Measurements from ENCODE around the gene ANKRD36B.
"Not testable (repeated sequence)": the region's sequence is repeated elsewhere in the genome, so short reads cannot be mapped to it uniquely, and the experiment has no call there.

The ANKRD36B gene

DNA sequence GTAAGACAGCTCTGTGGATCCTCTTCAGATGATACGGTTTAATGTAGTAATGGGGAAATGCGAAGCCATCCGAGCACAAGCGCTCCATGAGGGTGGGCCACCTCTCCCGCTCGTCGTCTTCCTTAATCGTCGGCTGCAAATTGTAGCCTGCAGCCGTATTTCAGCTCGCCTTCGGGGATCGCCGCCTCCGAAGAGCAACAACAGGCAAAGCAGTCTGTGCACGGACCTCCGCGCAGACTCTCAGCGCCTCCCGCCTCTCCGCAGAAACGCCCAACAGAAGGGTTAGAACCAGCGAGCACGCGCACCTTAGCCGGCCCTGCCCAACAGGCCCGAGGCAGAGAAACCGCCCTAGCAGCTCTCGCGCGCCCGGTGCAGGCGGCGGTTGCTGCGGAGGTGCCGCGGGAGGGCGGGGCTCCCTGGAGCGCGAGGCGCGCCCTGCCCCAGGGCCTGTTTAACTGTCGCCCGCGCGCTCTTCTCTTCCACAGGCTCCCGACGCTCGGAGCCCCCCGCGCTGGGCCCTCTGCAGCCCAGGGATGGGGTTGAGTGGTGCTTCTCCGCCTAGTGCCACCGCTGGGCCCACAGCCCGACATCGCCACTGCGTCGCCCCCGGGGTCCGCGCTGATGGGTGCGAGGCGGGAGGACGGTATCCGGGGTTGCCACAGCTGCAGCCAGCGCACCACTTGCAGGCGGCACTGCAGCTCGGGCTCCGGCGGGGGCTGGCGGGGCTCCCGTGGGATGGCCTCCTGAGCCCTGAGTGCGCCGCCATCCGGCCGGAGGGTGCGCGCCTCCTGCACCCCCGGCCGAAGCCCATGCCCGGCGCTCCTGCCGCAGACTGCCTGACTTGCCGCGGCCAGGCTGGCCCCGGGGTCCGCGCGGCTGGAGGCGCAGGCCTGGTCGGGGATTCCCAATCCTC lies at the start of gene ANKRD36B:
ANKRD36B (minus strand) TSS at position 280 of the 913 bp plus-strand sequence; CDS start at position 88, 192 bp downstream.
- DNase-seq (ENCODE audit: low spot score), result peak; percentile 79

DNA sequence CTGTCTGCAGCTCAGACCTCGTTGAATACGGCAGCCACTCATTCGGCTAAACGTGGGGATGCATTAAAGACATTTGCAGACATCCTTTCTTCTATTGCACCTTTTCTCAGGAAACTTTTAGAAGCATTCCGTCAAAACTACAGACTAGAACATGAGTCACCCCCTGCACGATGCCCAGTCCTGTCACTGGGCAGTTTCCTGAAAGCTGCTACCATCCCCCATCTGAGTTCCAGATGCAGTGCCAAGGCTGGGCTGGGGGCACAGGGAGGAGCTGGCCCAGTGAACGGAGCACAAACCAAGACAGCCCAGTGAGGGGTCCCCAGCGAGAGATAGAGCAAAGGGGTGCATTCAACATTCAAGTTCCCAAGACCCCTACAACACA lies 36.4 kb upstream of the ANKRD36B start:
- not testable (repeated sequence) for DNase-seq (ENCODE audit: low spot score)

DNA sequence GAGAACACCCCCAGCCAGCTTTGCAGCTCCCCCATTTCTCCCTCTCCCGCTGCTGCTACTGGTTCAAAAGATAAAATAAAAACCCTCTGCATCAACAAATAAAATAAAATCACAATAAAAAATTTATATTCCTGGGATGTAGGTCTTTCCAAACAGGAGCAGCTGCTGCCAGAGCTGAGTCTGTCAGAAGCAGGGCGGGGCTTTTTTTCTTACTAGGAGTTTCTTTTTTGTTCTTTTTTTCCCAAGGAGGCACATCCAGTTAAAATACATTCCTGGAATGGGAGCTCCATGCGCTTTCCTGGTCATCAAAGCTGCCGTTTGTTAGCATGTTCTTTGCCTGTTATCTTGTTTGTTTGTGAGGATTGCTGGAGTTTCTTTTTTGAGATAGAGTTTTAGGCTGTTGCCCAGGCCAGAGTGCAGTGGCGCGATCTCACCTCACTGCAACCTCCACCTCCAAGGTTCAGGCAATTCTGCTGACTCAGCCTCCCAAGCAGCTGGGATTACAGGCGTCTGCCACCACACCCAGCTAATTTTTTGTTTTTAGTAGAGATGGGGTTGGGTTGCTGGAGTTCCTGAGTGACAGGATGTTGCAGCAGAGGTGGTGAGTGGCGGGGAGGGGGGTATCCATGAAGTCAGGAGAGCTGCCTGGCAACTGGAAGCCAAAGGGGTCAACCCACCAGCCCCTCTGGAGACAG lies 35.8 kb upstream of the ANKRD36B start:
- DNase-seq (ENCODE audit: low spot score), result not testable (repeated sequence)

DNA sequence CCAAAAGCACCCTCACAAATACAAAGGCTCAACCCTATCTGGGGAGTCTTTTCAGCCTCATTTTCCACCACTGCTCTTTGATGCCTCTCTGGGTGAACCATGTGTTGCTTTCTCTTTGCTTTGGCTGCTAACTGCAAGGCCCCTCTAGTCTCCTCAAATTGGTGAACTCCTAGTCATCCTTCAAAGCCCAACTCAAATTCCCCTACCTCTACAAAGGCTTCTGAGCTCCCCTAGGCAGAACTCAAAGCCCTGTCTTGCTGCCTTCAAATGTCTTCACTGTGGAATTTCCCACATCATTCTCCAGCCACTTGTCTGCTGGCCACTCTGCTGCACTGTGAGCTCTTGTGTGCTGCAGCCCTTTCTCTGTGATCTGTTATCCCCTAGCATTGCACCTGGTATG lies 33.3 kb upstream of the ANKRD36B start:
- not testable (repeated sequence) for DNase-seq (ENCODE audit: low spot score)

DNA sequence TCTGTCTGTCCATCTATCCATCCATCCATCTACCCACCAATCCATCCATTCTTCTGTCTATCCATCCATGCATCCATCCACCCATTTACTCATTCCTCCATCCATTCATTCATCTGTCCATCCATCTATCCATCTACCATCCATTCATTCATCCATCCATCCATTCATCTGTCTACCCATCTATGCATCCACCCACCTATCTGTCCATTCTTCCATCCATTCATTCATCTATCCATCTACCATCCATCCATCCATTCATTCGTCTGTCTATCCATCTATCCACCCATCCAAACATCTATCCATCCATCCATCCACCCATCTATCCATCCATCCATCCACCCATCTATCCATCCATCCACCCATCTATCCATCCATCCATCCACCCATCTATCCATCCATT lies 30.8 kb upstream of the ANKRD36B start:
- DNase-seq (ENCODE audit: low spot score), result not testable (repeated sequence)

DNA sequence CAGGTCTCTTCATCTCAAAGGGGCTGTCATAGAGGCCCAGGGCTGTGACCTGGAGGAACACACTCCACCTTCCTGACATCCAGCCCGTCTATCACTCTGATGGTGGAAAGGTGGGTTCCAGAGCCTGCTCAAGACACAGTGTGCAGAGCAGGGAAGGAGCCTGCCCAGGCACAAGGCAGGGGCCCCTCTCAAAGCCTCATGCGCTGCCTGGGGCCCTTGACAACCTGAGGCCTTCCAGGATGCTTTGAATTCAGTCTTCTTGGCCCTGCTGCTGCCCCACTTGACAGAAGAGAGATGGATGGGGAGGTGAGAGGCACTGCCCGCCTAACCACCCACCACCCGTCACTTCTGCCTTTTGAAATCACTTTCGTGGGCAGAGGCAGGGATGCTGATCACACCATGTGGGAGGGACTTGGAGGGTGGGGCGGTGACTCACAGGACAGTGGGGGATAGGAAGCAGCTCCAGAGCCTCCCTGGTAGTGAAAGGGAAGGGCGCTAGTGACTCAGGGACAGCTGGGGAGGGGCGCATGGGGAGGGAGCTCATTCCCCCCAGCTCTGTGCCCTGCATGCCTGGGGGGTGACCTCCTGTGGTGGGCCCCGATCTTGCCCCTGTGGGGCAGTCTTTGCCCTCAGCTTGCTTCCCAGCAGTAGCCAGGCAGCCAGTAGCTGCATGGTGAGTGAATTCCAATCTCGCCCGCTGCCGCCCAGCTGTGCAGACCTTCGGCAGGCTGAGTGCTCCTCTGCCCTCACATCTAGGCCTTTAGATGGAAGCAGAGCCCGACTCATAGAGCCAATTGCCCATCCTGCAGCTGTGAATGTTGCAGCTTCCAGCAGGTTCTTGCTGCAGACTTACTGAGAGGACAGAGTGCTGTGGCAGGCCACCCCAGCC lies 29.5 kb upstream of the ANKRD36B start:
- DNase-seq (ENCODE audit: low spot score), result not testable (repeated sequence)

DNA sequence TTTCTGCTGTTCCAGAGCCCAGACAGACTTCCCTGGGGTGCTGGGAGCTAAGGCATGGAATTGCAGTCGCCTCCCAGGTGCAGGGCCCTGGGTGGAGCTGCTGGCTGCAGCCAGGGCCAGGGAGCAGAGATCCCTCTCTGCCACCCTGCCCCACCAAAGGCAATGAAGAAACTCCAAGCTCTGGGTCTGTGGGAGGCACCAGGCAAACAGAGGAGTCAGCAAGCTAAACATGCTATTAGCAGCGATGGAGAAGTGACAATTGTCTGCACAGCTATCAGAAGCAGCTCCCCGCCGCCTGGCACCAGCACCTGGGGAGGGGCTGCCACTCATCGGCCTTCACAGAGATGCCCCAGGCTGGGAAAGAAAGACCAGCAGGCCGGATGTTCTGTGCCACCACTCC lies 28.2 kb upstream of the ANKRD36B start:
- DNase-seq (ENCODE audit: low spot score), result no peak

DNA sequence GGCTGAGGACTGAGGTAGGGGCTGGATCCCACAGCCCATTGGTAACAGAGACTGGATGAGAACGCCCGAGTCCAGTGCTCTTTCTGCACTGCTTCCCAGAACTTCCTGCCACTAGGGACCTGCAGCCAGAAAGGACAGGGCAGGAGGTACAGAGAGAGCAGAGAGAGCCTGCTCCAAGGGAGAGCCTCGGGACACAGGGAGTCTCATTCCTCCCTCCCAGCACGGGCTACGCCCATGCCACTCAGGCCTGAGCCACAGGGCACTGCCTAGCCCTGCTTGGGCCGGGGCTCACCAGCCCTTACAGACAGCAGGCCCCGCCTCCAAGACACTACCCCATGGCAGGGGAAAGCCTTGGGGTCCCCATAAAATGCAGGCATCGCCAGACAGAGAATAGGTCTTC lies 26.1 kb upstream of the ANKRD36B start:
- not testable (repeated sequence) for DNase-seq (ENCODE audit: low spot score)

DNA sequence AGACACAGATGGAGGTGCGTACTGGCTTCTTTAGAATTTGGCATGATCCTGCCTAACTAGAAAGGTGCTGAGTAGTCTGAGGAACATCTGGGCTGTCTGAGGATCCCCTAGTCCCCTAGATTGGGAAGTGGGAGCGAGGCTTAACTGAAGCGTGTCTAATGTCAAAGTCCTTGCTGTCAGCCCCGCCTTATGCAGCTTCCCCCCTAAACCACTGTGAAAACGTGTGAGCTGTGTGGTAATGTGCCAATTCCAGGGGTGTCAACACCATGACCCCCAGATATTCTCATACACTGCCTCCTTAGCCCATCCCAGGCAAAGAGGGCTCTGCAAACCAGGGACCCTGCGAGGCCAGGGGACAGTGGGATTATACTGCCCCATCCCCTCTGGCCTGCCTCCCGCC lies 22.2 kb upstream of the ANKRD36B start:
- not testable (repeated sequence) for DNase-seq (ENCODE audit: low spot score)

DNA sequence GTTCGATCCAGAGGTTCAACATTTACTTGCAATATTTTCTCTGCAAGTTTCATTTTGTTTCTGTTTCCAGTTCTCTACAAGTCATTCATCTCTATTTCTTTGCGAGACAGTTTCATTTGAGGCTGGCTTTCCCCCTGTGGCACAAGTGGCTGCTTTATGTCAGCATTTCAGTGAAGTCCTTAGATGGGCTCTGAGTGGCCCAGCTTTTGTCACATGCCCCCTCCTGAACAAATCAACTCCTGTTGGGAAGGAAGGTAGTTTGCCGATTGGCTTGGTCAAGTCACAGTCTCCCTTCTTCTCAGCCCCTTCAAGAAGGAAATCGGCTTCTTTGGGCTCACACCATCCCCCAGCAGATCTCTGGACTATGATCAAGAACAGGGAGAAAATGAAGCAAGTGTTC lies 19.1 kb upstream of the ANKRD36B start:
- DNase-seq (ENCODE audit: low spot score), result not testable (repeated sequence)

DNA sequence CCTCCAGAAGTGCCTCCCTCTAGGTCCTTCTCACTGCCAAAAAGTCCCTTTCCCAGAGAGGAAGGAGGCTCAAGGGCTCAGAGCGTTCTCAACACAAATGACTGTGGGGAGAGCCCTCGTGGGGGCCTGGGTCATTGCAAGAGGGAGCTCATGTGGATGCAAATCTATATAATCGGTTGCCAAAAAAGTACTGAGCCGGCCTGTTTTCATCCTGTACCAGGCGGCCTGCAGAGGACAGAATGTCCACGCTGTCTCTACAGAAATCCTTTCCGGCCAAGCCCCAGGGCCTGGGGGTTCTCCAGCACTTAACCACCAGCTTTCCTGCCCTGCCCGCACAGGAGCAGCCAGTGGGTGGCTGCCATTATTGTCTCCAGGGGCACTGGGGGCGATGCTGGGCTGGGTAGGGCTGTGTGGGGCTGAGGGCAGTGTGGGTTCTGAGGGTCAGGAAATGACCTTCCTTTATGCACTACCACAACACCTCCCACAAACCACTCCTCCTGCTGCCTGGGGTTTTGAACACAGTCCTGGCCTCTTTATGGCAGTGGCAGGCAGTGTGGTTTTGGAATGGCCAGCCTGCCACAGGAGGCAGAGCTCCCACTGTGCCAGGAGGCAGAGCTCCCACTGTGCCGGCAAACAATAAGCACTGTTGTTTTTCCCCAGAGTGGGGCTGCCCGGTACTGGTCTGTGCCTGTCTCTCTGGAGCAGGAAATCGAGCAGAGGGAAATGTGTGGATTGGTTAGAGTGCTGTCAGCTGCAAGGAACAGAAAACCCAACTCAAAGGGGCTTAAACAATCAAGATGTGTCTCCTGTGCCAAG lies 16.1 kb upstream of the ANKRD36B start:
- DNase-seq (ENCODE audit: low spot score), result not testable (repeated sequence)

DNA sequence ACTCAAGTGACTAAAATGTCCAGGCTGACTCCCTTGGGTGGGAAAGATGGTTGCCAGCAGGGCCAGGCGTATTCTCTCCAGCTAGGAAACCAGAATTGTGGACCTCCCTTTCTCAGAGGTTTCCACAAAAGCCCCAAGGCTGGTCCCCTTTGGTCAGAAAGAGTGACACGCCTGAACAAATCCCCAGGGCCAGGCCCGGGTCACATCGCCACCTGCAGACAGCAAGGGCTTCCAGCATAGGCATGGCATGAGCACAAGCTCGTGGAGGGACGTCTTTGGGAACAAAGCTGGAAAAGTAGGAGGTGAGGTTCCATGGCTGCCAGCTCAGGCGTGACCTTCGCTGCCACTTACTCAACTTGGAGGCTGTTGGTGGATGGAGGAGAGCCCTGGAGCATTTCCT lies 15.4 kb upstream of the ANKRD36B start:
- not testable (repeated sequence) for DNase-seq (ENCODE audit: low spot score)

DNA sequence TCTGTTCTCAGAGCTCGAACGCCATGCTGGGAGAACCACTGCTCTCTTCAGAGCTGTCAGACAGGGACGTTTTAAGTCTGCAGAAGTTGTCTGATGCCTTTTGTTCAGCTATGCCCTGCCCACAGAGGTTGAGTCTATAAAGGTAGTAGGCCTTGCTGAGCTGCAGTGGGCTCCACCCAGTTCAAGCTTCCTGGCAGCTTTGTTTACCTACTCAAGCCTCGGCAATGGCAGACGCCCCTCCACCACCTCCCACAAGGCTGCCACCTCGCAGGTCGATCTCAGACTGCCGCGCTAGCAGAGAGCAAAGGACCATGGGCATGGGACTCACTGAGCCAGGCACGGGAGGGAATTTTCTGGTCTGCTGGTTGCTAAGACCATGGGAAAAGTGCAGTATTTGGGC lies 11.9 kb upstream of the ANKRD36B start:
- not testable (repeated sequence) for DNase-seq (ENCODE audit: low spot score)

DNA sequence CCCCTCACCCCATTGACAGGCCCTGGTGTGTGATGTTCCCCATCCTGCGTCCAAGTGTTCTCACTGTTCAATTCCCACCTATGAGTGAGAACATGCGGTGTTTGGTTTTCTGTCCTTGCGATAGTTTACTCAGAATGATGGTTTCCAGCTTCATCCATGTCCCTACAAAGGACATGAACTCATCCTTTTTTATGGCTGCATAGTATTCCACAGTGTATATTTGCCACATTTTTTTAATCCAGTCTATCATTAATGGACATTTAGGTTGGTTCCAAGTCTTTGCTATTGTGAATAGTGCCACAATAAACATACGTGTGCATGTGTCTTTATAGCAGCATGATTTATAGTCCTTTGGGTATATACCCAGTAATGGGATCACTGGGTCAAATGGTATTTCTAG lies 6.5 kb upstream of the ANKRD36B start:
- DNase-seq (ENCODE audit: low spot score), result not testable (repeated sequence)

DNA sequence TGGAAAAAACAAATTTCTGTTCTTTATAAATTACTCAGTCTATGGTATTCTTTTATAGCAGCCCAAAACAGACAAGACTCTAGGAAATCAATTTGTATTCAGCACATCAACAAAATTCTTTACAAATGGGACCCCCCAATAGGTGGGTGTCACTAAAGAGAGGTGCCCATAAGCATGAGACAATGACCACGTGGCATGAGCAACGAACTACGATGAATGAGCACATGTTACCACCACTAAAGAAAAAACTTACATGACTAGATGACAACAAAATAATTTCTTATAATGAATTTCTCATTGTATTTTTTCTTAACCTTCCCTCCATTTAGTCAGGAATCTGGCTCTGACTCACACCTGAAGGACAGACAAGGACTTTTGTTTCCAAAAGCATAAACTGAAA lies 3.8 kb upstream of the ANKRD36B start:
- not testable (repeated sequence) for DNase-seq (ENCODE audit: low spot score)

DNA sequence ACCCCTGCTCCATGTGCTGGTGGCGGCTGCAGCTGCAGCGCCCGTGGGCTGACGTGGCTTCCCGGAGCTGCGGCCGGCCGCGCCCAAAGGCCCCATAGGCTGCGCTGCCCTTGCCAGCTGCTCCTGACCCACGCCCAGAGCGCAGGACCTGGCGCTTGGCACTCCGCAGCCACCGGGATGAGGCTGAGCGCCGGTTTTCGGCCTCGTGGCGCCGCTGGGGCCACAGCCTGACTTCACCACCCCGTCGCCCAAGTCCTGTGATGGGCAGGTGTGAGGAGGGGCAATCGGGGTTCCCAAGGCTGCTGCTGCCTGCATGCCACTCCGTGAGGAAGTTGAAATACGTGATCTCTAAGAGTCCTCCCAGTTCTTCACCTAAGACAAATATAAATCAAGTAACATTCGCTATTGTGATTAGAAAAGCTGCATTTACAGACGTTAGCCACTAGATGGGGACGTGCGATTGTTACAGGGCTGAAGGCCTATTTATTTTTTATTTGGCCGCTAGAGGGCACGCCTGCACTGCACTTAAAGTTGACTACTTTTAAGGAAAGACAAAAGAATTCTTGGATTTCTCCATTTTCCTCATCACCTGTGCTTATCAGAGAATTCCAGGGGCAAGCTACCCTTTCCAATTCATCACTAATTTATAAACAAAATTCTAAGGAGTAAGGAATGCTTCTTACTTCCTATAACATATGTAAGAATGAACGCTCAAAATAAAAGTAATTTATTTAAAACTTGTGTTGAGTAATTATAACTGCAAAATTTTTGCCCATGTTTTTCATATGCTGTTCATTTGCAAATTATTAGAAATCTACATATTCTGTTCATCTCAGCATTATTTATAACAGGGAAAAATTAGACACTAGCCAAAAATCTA lies 1.1 kb upstream of the ANKRD36B start:
- DNase-seq (ENCODE audit: low spot score), result peak; percentile 80

DNA sequence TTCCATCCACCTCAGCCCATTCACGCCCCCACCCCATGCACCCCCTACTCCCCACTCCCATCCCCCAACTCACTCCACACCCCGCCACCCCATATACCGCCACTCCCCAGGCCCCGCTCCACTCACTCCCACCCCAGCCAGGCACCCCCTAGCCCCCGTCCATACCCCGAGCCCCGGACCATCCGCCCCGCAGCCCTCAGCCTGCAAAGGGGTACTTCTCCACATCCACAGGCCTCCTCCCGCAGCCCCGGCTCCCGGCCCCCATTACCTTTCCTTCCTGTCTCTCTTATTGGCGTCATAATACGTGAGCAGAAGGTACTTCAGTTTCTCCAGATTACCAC lies 450 bp downstream of the ANKRD36B start:
- DNase-seq (ENCODE audit: low spot score), result not testable (repeated sequence)

DNA sequence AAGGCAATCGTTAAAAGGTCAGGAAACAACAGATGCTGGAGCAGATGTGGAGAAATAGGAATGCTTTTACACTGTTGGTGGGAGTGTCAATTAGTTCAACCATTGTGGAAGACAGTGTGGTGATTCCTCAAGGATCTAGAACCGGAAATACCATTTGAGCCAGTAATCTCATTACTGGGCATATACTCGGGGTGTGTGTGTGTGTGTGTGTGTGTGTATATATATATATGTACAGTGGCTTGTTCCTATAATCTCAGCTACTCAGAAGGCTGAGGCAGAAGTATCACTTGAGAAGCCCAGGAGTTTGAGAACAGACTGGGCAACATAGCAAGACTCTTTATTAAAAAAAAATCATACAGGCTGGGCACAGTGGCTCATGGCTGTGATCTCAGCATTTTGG lies 24.0 kb downstream of the ANKRD36B start:
- not testable (repeated sequence) for DNase-seq (ENCODE audit: low spot score)

DNA sequence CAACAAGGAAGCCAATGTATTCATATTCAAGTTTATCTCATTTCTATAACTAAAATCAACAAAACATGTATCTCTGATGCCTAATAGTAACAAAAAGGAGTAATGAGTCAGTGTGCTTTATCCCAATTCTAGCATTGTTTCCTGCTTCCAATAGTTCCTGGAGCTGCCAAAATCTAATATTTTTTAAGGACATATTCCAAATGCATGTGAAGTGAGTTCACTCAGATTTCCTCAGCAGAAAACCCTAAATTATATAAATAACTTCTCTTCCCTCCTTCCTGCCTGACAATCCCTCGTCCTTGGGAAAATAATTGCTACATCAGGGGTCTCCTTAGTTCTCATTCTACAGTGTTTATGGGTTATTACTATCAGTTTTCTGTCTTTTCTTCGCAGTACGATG lies 37.3 kb downstream of the ANKRD36B start:
- not testable (repeated sequence) for DNase-seq (ENCODE audit: low spot score)

DNA sequence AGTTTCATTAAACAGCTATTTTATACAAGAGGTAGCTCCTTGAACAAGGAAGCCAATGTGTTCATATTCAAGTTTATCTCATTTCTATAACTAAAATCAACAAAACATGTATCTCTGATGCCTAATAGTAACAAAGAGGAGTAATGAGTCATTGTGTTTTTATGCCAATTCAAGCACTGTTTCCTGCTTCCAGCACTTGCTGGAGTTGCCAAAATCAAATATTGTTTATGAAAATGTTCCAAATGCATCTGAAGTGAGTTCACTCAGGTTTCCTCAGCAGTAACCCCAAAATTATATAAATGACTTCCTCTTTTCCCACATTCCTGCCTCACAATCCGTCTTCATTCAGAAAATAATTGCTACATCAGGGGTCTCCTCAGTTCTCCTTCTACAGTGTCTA lies 39.2 kb downstream of the ANKRD36B start:
- not testable (repeated sequence) for DNase-seq (ENCODE audit: low spot score)

Data from LoVo (cell line).